ENCODE results near the gene TCF25.

DNA sequence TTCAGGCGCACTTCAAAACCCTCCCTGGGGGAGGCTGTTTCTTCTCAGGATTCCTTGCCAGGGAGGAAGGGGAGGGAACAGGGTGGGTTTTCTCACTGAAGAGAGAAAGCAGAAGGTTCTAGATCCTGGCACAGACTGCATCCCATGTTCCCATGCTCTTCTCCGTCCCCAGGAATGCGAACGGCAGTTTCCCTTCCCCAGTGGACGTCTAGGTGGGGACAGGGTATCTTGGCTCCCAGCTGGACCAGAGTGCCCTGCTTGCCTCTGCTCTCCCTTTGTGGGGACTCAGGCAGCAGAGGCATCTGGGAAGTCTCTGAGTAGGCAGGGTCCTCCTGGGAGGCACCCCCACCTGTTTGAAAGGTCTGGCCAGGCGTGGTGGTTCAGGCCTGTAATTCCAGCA lies 3.0 kb upstream of the TCF25 start:
- TF ChIP-seq CTCF (IDR thresholded peaks at IDR 0.05) (no peak), POLR2A (IDR thresholded peaks at IDR 0.05) (no peak)

All from thyroid gland (tissue), 4 donors.